ENCODE measurements around the gene FOLR2.

FOLR2 gene

DNA sequence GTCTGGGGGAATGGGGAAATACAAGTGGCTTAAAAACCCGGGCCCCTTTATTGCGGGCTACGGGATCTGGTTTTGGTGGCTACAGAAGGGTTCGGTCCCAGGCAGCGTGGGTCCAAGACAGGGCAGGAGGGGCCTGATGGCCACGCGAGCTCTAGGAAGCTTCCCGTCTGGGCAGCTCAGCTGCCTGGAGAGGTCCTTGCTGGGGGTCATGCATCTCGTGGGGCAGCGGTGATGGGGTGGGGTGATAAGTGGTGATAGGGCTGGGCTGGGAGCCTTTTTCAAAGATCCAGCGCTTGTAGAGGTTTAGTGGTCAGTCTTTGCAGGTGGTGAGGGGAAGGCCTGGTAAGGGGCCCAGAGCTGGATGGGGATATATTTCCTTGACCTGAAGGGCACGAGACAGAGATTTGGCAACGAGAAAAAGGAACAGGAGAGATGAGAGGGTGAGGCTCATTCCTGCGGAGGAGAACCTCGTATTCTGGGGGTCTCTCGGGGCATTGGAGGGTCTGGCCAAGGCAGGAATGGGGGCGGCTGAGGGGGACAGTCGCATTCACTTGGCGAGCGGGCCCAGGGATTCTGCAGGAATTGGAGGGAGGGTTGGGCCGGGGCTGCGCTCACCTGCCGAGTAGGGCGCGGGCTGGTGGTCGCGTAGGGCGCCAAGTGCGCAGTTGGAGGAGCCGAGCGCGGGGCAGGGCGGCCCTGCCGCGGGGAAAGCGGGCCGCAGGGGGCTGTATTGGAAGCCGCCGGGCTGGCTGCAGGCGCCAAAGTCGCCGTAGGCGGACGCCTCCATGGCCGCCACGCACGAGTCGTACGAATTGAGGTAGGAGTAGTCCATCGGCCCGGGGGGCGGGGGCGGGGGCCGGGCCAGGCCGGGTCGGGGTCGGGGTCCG, 26.8 kb downstream of the FOLR2 start:
- H3K9ac ChIP-seq (ENCODE audit: low read length), result no peak overlapping the region
- no peaks in the 10 kb centered on the region for H3F3A ChIP-seq (ENCODE audit: insufficient read depth, low read length)
- H3K36me3 ChIP-seq (replicated peaks; ENCODE audit: insufficient read depth, low read length), result no peaks in the 10 kb centered on the region
- no peak overlapping the region for H3K27ac ChIP-seq (ENCODE audit: low read length)
- peaks cover 38% of the 10 kb centered on the region for H3K27me3 ChIP-seq (replicated peaks; ENCODE audit: insufficient read depth, low read length)
- TF ChIP-seq EZH2 (optimal IDR thresholded peaks at IDR 0.05; ENCODE audit: low read depth, low read length) (no peak), EZH2phosphoT487 (IDR thresholded peaks at IDR 0.05; ENCODE audit: low read length) (no peak), CTCF (IDR thresholded peaks at IDR 0.05; ENCODE audit: low read length) (no peak)
- no peak overlapping the region for H3K4me3 ChIP-seq (ENCODE audit: low read length)
- H3K4me1 ChIP-seq (ENCODE audit: low read length), result no peaks in the 10 kb centered on the region
- no peaks in the 10 kb centered on the region for H3K9me3 ChIP-seq (replicated peaks; ENCODE audit: insufficient read depth, low read length)
- H3K79me2 ChIP-seq (ENCODE audit: low read length), result no peaks in the 10 kb centered on the region
- no peak overlapping the region for H2AFZ ChIP-seq (ENCODE audit: low read length)
- no peaks in the 10 kb centered on the region for H3K9me2 ChIP-seq (replicated peaks; ENCODE audit: insufficient read depth, low read length)
- H4K20me1 ChIP-seq (ENCODE audit: insufficient read depth, low read length), result no peaks in the 10 kb centered on the region
- H3K4me2 ChIP-seq (ENCODE audit: low read depth, low read length), result no peak overlapping the region
- DNase-seq, result no peak

GRCh38 chr11:72244060-72244360, 27.4 kb downstream of the FOLR2 start, which contains the start of gene PHOX2A:
Gene PHOX2A, minus strand, starts transcription at chr11:72244176. Its CDS starts 172 bp downstream, at chr11:72244004.
- Histone ChIP-seq H3K9me3 (replicated peaks; ENCODE audit: insufficient read depth, low read length) (no peaks in the 10 kb centered on the region), H3F3A (ENCODE audit: insufficient read depth, low read length) (no peaks in the 10 kb centered on the region), H3K4me2 (ENCODE audit: low read depth, low read length) (no peak within 1 kb of the TSS), H3K4me1 (ENCODE audit: low read length) (no peaks in the 10 kb centered on the region), H3K36me3 (replicated peaks; ENCODE audit: insufficient read depth, low read length) (no peaks in the 10 kb centered on the region), H3K9me2 (replicated peaks; ENCODE audit: insufficient read depth, low read length) (no peaks in the 10 kb centered on the region), H4K20me1 (ENCODE audit: insufficient read depth, low read length) (no peaks in the 10 kb centered on the region), H3K27me3 (replicated peaks; ENCODE audit: insufficient read depth, low read length) (peaks cover 36% of the 10 kb centered on the region), H3K79me2 (ENCODE audit: low read length) (no peaks in the 10 kb centered on the region), H3K4me3 (ENCODE audit: low read length) (no peak within 1 kb of the TSS), H3K9ac (ENCODE audit: low read length) (no peak within 1 kb of the TSS), H3K27ac (ENCODE audit: low read length) (no peak within 1 kb of the TSS), H2AFZ (ENCODE audit: low read length) (no peak within 1 kb of the TSS)
- no peak for DNase-seq
- no peak for TF ChIP-seq EZH2 (optimal IDR thresholded peaks at IDR 0.05; ENCODE audit: low read depth, low read length)
- no peak for TF ChIP-seq CTCF (IDR thresholded peaks at IDR 0.05; ENCODE audit: low read length)
- TF ChIP-seq EZH2phosphoT487 (IDR thresholded peaks at IDR 0.05; ENCODE audit: low read length), result no peak

- Histone ChIP-seq H3K79me2 (ENCODE audit: low read length) (no peaks in the 10 kb centered on the region), H3K4me2 (ENCODE audit: low read depth, low read length) (no peak overlapping the region), H3K9me3 (replicated peaks; ENCODE audit: insufficient read depth, low read length) (no peaks in the 10 kb centered on the region), H3K27ac (ENCODE audit: low read length) (no peak overlapping the region), H3F3A (ENCODE audit: insufficient read depth, low read length) (no peaks in the 10 kb centered on the region), H3K36me3 (replicated peaks; ENCODE audit: insufficient read depth, low read length) (no peaks in the 10 kb centered on the region), H4K20me1 (ENCODE audit: insufficient read depth, low read length) (no peaks in the 10 kb centered on the region), H3K9ac (ENCODE audit: low read length) (no peak overlapping the region), H3K27me3 (replicated peaks; ENCODE audit: insufficient read depth, low read length) (peaks cover 30% of the 10 kb centered on the region), H2AFZ (ENCODE audit: low read length) (no peak overlapping the region), H3K4me3 (ENCODE audit: low read length) (no peak overlapping the region), H3K4me1 (ENCODE audit: low read length) (no peaks in the 10 kb centered on the region), H3K9me2 (replicated peaks; ENCODE audit: insufficient read depth, low read length) (no peaks in the 10 kb centered on the region)
- no peak for DNase-seq
- TF ChIP-seq CTCF (IDR thresholded peaks at IDR 0.05; ENCODE audit: low read length), result no peak
- TF ChIP-seq EZH2 (optimal IDR thresholded peaks at IDR 0.05; ENCODE audit: low read depth, low read length), result no peak
- TF ChIP-seq EZH2phosphoT487 (IDR thresholded peaks at IDR 0.05; ENCODE audit: low read length), result no peak
These were observed 28.0 kb downstream of the FOLR2 start for GRCh38 chr11:72244361-72245262.

All from MM.1S (cell line).